Stimulated activated CD4-positive, alpha-beta T cell treated with anti-CD3 and anti-CD28 coated beads, TNF-alpha, amount 100 ng/mL, for 4 hours (primary cell): Measurements from ENCODE around the gene UBE2E1.

Experiments used
- DNase-seq, 3 experiments: peaks; one replicate each; pipeline ENCODE4 v3.0.0-alpha.2; 2020; ENCODE audit warnings: low read depth in 3 of 3

The UBE2E1 gene

GRCh38 chr3:23820888-23821287 lies 15.1 kb downstream of the UBE2E1 start:
- DNase-seq: no peak

- DNase-seq: no peak
Measured at GRCh38 chr3:23821858-23822257, 16.1 kb downstream of the UBE2E1 start.

- DNase-seq: no peak
Measured at GRCh38 chr3:23822559-23822958, 16.8 kb downstream of the UBE2E1 start.

GRCh38 chr3:23823620-23824019 lies 17.9 kb downstream of the UBE2E1 start:
- no peak for DNase-seq

GRCh38 chr3:23824699-23825444 lies 19.1 kb downstream of the UBE2E1 start:
- no peak for DNase-seq

GRCh38 chr3:23825802-23826201 lies 20.0 kb downstream of the UBE2E1 start:
- no peak for DNase-seq

- no peak for DNase-seq
Measured at GRCh38 chr3:23826382-23827064, 20.8 kb downstream of the UBE2E1 start.

GRCh38 chr3:23829242-23829934 lies 23.6 kb downstream of the UBE2E1 start:
- DNase-seq: no peak

GRCh38 chr3:23830869-23831484 lies 25.2 kb downstream of the UBE2E1 start:
- DNase-seq: no peak

GRCh38 chr3:23831517-23832394 lies 26.0 kb downstream of the UBE2E1 start:
- DNase-seq: no peak

- DNase-seq: no peak
Measured at GRCh38 chr3:23832523-23832922, 26.8 kb downstream of the UBE2E1 start.

GRCh38 chr3:23834082-23834870 lies 28.5 kb downstream of the UBE2E1 start:
- no peak for DNase-seq

GRCh38 chr3:23835087-23835486 lies 29.3 kb downstream of the UBE2E1 start:
- no peak for DNase-seq

- no peak for DNase-seq
Measured at GRCh38 chr3:23835802-23836201, 30.0 kb downstream of the UBE2E1 start.

- no peak for DNase-seq
Measured at GRCh38 chr3:23836536-23837230, 30.9 kb downstream of the UBE2E1 start.

- no peak for DNase-seq
Measured at GRCh38 chr3:23837286-23837685, 31.5 kb downstream of the UBE2E1 start.

GRCh38 chr3:23837691-23838090 lies 31.9 kb downstream of the UBE2E1 start:
- DNase-seq: no peak

- DNase-seq: no peak
Measured at GRCh38 chr3:23840521-23840920, 34.8 kb downstream of the UBE2E1 start.

GRCh38 chr3:23843869-23844268 lies 38.1 kb downstream of the UBE2E1 start:
- no peak for DNase-seq
